Vagina (tissue), 2 donors: Measurements from ENCODE around the gene PATL1.

Experiments
- CTCF ChIP-seq, 3 experiments: fragments of 450-650 bp in 2 of 3; fragments of 200-600 bp in 1 of 3; sonication (generic) in 1 of 3; IDR thresholded peaks; one replicate each; pipeline ENCODE4 v1.5.1; 2017 to 2019; ENCODE audit warnings: antibody characterized with exemption in 3 of 3, mild to moderate bottlenecking in 2 of 3, moderate library complexity in 2 of 3
- POLR2A ChIP-seq, 2 donors: fragments of 450-650 bp; IDR thresholded peaks; one replicate each; pipeline ENCODE4 v1.6.1; 2017; ENCODE audit warnings: antibody characterized with exemption in 2 of 2, mild to moderate bottlenecking in 2 of 2, moderate library complexity in 2 of 2

- TF ChIP-seq CTCF (IDR thresholded peaks at IDR 0.05) = no peak
- no peak for TF ChIP-seq POLR2A (IDR thresholded peaks at IDR 0.05)
Observed at GRCh38 chr11:59629996-59630395, 38.8 kb downstream of the PATL1 start.
